M059J (cell line): ENCODE data around the gene HOMER2. TPM values are rescaled to one million over a fixed set of nuclear protein-coding genes. Genes with fewer than 3 reads are reported as not detected.
"Not testable (repeated sequence)": the region's sequence is repeated elsewhere in the genome, so short reads cannot be mapped to it uniquely, and the experiment has no call there.

Experiments used
- DNase-seq: peaks from one replicate; pipeline ENCODE4 v3.0.0-alpha.2; 2012; ENCODE audit warnings: low read depth
- total RNA-seq: library from RNA; depleted of rRNA; stranded (reverse); fragments of >200 nt; shearing (Covaris generic); gene quantifications from 2 replicates; pipeline ENCODE4 v1.2.3, GENCODE V29; 2014

The HOMER2 gene
- total RNA-seq, 1 experiment from 2014 or later, result 7.6 TPM

GRCh38 chr15:82895983-82896382 is 56.5 kb downstream of the HOMER2 start:
- no peak for DNase-seq

- DNase-seq, result peak; percentile 10
Observed at GRCh38 chr15:82894971-82895520, 57.5 kb downstream of the HOMER2 start.

GRCh38 chr15:82893473-82893872 is 59.0 kb downstream of the HOMER2 start:
- DNase-seq, result not testable (repeated sequence)

GRCh38 chr15:82892573-82892972 is 59.9 kb downstream of the HOMER2 start:
- DNase-seq, result no peak

GRCh38 chr15:82890995-82891390 is 61.5 kb downstream of the HOMER2 start:
- DNase-seq, result no peak

- DNase-seq, result no peak
Observed at GRCh38 chr15:82890338-82890994, 62.1 kb downstream of the HOMER2 start.

GRCh38 chr15:82882273-82882928 is 70.1 kb downstream of the HOMER2 start:
- DNase-seq, result no peak

- DNase-seq, result no peak
Observed at GRCh38 chr15:82881747-82882146, 70.8 kb downstream of the HOMER2 start.

GRCh38 chr15:82880704-82881103 is 71.8 kb downstream of the HOMER2 start:
- no peak for DNase-seq

- DNase-seq, result no peak
Observed at GRCh38 chr15:82878325-82878724, 74.2 kb downstream of the HOMER2 start.

- DNase-seq, result no peak
Observed at GRCh38 chr15:82877825-82878224, 74.7 kb downstream of the HOMER2 start.

GRCh38 chr15:82875411-82876003 is 77.0 kb downstream of the HOMER2 start:
- peak; percentile 69 for DNase-seq

- DNase-seq, result no peak
Observed at GRCh38 chr15:82874961-82875360, 77.6 kb downstream of the HOMER2 start.

GRCh38 chr15:82874267-82874666 is 78.3 kb downstream of the HOMER2 start:
- no peak for DNase-seq

GRCh38 chr15:82873000-82873680 is 79.4 kb downstream of the HOMER2 start:
- DNase-seq, result no peak

- no peak for DNase-seq
Observed at GRCh38 chr15:82871832-82872484, 80.6 kb downstream of the HOMER2 start.

- no peak for DNase-seq
Observed at GRCh38 chr15:82871358-82871757, 81.2 kb downstream of the HOMER2 start.

GRCh38 chr15:82870727-82871320 is 81.7 kb downstream of the HOMER2 start:
- no peak for DNase-seq

- not testable (repeated sequence) for DNase-seq
Observed at GRCh38 chr15:82865981-82866380, 86.5 kb downstream of the HOMER2 start.

- not testable (repeated sequence) for DNase-seq
Observed at GRCh38 chr15:82865581-82865980, 86.9 kb downstream of the HOMER2 start.

- DNase-seq, result no peak
Observed at GRCh38 chr15:82864967-82865366, 87.6 kb downstream of the HOMER2 start.
